ENCODE data around the gene RIBC2.

The RIBC2 gene

GRCh38 chr22:45475063-45475747 lies 61.7 kb downstream of the RIBC2 start:
- DNase-seq (ENCODE audit: low spot score), result no peak

DNA sequence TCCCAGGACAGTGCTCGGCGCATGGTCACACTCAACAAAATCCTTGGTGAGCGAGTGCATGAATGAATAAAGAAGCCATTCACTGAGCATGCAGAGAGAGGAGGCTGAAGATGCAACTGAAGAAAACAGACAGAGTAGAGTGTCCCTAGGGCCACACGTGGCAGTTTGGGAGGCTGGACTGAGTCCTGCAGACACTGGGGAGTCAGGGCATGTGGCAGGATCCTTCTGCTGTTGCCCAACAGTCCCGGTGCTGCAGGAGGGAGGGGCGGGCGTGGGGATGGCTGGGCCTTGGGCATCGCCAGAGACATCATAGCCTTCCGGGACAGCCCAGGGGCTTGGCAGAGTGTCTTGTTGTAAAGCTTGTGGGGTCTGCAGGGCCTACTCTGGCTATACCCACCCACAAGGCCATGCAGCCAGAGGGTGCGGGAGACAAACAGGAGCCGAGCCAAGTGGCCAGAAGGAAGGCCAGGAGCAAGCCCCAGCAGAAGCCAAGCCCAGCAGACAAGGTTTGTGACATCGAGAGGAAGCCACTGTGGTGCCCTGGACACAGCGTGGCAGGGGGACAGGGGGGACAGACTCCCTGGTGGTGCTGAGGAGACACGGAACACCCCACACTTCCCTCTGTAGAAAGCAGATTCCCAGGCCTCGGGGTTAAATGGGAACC lies 62.5 kb downstream of the RIBC2 start:
- no peak for DNase-seq (ENCODE audit: low spot score)

- DNase-seq (ENCODE audit: low spot score), result peak; percentile 32
Measured at GRCh38 chr22:45476814-45477213, 63.3 kb downstream of the RIBC2 start.

DNA sequence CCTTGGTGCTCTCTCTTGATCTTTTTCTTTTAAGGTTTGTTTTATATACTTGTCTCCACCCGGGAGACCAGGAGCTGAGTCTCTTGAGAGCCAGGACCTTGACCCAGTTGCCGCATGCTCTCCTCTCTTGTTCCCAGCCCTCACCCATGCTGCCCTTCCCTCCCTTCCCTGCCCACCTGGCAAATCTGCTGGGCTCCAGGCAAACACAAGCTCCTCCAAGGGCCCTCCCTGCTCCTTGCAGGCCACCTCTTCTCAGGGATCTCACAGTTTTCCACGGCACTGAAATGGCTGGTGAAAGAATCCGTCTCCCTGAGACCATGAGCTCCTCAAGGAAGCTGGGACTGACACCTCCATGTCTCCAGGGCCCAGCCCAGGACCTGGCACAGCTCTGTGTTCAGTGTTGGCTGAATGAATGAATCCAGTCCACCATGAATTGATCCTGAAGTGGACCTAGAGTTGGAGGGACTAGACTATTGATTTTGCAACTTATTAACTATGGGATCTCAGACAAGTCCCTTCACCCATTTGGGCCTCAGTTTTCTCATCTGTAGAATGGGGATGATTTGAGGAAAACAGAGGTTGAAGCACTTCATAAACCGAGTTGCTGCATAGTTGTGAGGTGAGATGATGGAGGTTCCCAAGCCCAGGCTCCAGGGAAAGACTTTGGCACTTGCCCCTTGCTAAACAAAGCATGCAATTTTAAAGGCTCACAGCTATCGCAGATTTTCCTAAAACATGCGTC lies 64.0 kb downstream of the RIBC2 start:
- DNase-seq (ENCODE audit: low spot score), result no peak

DNA sequence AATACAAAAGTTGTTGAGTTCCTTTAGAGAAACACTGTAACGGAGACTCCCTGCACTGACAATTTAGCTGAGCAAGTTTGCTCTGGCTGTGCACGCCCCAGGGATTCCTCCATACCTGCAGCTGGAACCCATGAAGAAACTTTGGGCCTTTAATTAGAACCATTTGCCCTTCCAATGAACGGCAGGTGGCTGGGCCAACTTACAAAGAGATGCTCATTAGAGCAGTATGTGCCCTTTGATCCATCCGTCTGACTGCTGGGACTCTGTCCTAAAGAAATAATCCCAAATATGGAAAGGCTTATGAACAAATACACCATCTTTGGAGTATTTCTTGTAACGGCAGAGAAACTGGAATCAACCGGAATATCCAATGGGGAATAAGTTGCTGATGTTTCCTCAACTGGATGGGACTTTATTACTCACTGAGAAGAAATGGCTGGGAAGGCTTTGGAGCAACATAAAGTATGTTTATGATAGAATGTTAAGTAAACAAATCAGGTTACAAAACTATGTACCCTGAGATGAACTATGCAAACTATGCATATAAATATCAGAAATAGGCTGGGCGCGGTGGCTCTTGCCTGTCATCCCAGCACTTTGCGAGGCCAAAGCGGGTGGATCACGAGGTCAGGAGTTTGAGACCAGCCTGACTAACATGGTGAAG lies 64.7 kb downstream of the RIBC2 start:
- no peak for DNase-seq (ENCODE audit: low spot score)

DNA sequence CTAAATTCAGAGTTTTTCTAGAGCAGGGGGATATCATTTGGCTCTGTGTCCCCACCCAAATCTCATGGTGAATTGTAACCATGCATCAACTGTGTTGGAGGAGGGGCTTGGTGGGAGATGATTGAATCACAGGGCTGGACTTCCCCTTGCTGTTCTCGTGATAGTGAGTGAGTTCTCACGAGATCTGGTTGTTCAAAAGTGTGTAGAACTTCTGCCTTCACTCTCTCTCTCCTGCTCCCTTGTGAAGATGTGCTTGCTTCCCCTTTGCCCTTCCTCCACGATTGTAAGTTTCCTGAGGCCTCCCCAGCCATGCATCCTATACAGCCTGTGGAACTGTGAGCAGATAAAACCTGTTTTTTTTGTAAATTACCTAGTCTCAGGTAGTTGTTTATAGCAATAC lies 67.2 kb downstream of the RIBC2 start:
- DNase-seq (ENCODE audit: low spot score), result no peak

GRCh38 chr22:45481661-45482060 lies 68.2 kb downstream of the RIBC2 start:
- no peak for DNase-seq (ENCODE audit: low spot score)

Data from ecto neural progenitor cell (in vitro differentiated cells).